Chondrocyte (in vitro differentiated cells): ENCODE measurements around the gene ZNF20. TPM values are rescaled to one million over a fixed set of nuclear protein-coding genes. Genes with fewer than 3 reads are reported as not detected.
"Not testable (repeated sequence)": the region's sequence is repeated elsewhere in the genome, so short reads cannot be mapped to it uniquely, and the experiment has no call there.

ENCODE experiments used
- DNase-seq: peaks from one replicate; pipeline ENCODE4 v3.0.0; 2021; ENCODE audit warnings: mixed read lengths, low spot score
- H3K27ac Mint-ChIP-seq: one replicate; pipeline ENCODE4 v1.8.0; 2021; ENCODE audit warnings: mild to moderate bottlenecking, moderate library complexity, mixed read lengths; ENCODE audit not compliant: unreplicated experiment
- H3K27me3 Mint-ChIP-seq: 2 replicates; pipeline ENCODE4 v1.8.0; 2021; ENCODE audit warnings: low read depth, mixed read lengths
- H3K36me3 Mint-ChIP-seq: 2 replicates; pipeline ENCODE4 v1.8.0; 2021; ENCODE audit warnings: low read depth, mixed read lengths
- H3K4me1 Mint-ChIP-seq: 2 replicates; pipeline ENCODE4 v1.8.0; 2021; ENCODE audit warnings: low read depth, mild to moderate bottlenecking, mixed read lengths
- H3K4me3 Mint-ChIP-seq: one replicate; pipeline ENCODE4 v1.8.0; 2021; ENCODE audit warnings: mild to moderate bottlenecking, moderate library complexity, mixed read lengths; ENCODE audit not compliant: unreplicated experiment
- H3K9me3 Mint-ChIP-seq: 2 replicates; pipeline ENCODE4 v1.8.0; 2021; ENCODE audit warnings: low read depth, mixed read lengths
- total RNA-seq: library from RNA; stranded (reverse); gene quantifications from 3 replicates; pipeline ENCODE4 v1.2.1, GENCODE V29; 2021
- TF ChIP-seq, protein P1 (sequence below): fragments of 200-600 bp; sonication (generic); IDR thresholded peaks from 2 replicates; pipeline ENCODE4 v1.5.0; 2021; ENCODE audit warnings: antibody characterized with exemption, mild to moderate bottlenecking, moderate library complexity

ZNF20 gene
- total RNA-seq, 1 donor from 2014 or later: 2.0 TPM

GRCh38 chr19:12112701-12113100 lies 27.4 kb downstream of the ZNF20 start:
- Mint-ChIP-seq H3K27me3 (no peaks in the 10 kb centered on the region), H3K27ac (no peak overlapping the region), H3K4me3 (no peak overlapping the region), H3K36me3 (peaks cover 45% of the 10 kb centered on the region), H3K9me3 (peaks cover 41% of the 10 kb centered on the region), H3K4me1 (no peaks in the 10 kb centered on the region)
- DNase-seq: no peak
- TF ChIP-seq, protein P1, sequence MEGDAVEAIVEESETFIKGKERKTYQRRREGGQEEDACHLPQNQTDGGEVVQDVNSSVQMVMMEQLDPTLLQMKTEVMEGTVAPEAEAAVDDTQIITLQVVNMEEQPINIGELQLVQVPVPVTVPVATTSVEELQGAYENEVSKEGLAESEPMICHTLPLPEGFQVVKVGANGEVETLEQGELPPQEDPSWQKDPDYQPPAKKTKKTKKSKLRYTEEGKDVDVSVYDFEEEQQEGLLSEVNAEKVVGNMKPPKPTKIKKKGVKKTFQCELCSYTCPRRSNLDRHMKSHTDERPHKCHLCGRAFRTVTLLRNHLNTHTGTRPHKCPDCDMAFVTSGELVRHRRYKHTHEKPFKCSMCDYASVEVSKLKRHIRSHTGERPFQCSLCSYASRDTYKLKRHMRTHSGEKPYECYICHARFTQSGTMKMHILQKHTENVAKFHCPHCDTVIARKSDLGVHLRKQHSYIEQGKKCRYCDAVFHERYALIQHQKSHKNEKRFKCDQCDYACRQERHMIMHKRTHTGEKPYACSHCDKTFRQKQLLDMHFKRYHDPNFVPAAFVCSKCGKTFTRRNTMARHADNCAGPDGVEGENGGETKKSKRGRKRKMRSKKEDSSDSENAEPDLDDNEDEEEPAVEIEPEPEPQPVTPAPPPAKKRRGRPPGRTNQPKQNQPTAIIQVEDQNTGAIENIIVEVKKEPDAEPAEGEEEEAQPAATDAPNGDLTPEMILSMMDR: no peak

DNA sequence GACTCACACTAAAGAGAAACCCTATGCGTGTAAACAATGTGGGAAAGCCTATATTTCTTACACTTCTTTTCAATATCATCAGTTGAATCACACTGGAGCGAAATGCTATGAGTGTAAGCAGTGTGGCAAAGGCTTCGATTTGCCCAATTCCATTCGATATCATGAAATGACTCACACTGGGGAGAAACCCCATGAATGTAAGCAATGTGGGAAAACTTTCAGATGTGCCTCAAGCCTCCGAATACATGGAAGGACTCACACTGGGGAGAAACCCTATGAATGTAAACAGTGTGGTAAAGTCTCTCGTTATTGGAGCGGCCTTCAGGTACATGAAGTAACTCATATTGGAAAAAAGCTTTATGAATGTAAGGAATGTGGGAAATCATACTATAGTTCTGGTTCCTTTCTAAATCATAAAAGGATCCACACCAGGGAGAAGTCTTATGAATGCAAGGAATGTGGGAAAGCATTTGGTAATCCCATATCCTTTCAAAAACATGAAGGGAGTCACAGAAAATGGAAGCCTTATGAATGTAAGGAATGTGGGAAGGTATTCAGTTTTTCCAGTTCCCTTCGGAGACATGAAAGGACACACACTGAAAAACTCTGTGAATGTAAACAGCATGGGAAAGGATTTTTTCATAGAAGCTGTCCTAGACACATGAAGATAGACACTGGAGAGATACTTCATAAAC lies 28.1 kb downstream of the ZNF20 start:
- no peaks in the 10 kb centered on the region for H3K27me3 Mint-ChIP-seq
- peaks cover 45% of the 10 kb centered on the region for H3K36me3 Mint-ChIP-seq
- no peaks in the 10 kb centered on the region for H3K4me1 Mint-ChIP-seq
- H3K4me3 Mint-ChIP-seq: no peak overlapping the region
- DNase-seq: no peak
- H3K9me3 Mint-ChIP-seq: peaks cover 41% of the 10 kb centered on the region
- H3K27ac Mint-ChIP-seq: no peak overlapping the region
- TF ChIP-seq, protein P1: no peak

DNA sequence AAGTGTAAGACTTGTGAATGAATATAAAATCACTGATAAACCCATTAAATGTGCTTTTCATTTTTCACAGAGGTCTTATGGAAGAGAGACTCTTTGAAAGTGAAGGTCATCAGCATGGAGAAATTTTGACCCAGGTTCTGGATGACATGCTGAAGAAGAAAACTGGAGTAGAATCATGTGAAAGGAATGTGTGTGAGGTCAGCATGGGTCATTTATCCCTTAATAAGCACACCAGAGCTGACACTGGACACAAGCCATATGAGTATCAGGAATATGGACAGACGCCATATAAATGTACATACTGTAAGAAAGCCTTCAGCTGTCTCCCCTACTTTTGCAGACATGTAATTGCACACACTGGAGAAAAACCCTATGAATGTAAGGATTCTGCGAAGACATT lies 29.0 kb downstream of the ZNF20 start:
- Mint-ChIP-seq H3K9me3 (peaks cover 42% of the 10 kb centered on the region), H3K4me3 (no peak overlapping the region), H3K27ac (no peak overlapping the region), H3K4me1 (no peaks in the 10 kb centered on the region), H3K27me3 (no peaks in the 10 kb centered on the region), H3K36me3 (peaks cover 49% of the 10 kb centered on the region)
- TF ChIP-seq, protein P1: no peak
- DNase-seq: no peak

DNA sequence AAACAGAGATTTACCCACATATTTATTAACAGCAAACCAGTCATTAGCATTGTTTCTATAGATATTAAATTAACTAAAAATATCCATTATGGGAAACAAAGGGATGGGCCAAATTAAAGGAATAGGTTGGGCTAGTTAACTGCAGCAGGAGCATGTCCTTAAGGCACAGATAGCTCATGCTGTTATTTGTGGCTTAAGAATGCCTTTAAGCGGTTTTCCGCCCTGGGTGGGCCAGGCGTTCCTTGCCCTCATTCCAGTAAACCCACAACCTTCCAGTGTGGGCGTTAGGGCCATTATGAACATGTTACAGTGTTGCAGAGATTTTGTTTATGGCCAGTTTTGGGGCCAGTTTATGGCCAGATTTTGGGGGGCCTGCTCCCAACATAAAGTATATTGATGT lies 36.2 kb downstream of the ZNF20 start:
- H3K27me3 Mint-ChIP-seq, DNase-seq, H3K4me3 Mint-ChIP-seq, H3K27ac Mint-ChIP-seq, H3K4me1 Mint-ChIP-seq, H3K36me3 Mint-ChIP-seq: not testable (repeated sequence)
- H3K9me3 Mint-ChIP-seq: peaks cover 11% of the 10 kb centered on the region

DNA sequence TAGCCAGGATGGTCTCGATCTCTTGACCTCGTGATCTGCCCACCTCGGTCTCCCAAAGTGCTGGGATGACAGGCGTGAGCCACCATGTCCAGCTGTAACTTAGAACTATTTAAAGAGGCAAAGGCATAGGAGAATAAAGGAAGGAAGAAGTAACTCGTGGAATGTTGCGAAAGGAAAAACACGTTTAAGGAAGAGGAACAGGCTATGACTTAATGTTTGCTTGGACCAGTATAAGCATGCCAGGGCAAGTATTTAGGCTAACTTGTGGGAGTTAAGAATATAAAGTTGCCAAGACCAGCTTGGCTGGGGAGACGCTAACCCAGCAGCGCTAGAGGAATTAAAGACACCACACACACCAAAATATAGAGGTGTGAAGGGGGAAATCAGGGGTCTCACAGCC lies 42.1 kb downstream of the ZNF20 start:
- Mint-ChIP-seq H3K4me3 (no peak overlapping the region), H3K27ac (no peak overlapping the region), H3K4me1 (peaks cover 11% of the 10 kb centered on the region), H3K9me3 (peaks cover 3% of the 10 kb centered on the region), H3K27me3 (no peaks in the 10 kb centered on the region), H3K36me3 (peaks cover 18% of the 10 kb centered on the region)
- no peak for DNase-seq
- TF ChIP-seq, protein P1: no peak

DNA sequence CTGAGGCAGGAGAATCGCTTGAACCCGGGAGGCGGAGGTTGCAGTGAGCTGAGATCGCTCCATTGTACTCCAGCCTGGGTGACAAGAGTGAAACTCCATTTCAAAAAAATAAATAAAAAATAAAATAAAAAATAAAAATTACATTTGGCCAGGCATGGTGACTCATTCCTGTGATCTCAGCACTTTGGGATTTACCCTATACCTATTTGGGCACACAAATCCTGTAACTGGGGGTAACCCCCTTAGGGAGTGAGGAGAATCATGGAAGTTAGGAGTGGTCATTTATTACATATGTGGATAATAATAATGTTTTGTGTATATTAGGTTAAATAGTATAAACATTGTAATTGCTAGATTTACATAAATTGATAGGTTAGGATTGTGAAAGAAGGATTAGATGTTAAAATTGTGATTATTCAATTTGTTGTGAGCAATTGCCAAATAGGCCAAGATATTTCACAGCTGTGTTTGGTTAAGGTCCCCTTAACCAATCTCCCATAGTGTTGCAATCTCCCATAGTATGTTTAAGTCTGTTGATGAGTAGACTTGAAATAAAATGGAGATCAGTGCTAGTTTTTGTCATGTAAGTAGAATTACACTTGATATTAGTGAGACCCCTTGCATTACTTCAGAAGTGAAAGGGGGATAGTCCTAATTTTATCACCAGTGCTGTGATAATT lies 44.9 kb downstream of the ZNF20 start:
- Mint-ChIP-seq H3K36me3 (peaks cover 18% of the 10 kb centered on the region), H3K27ac (no peak overlapping the region), H3K9me3 (peaks cover 3% of the 10 kb centered on the region), H3K27me3 (no peaks in the 10 kb centered on the region), H3K4me3 (no peak overlapping the region), H3K4me1 (peaks cover 22% of the 10 kb centered on the region)
- no peak for DNase-seq
- TF ChIP-seq, protein P1: no peak
